GM12873 (cell line): Measurements from ENCODE around the gene RTRAF.

Experiments used
- CTCF ChIP-seq: IDR thresholded peaks from 2 replicates; pipeline ENCODE4 v1.5.1; 2012; ENCODE audit warnings: low read depth, mild to moderate bottlenecking, moderate library complexity, low read length, control low read depth; ENCODE audit not compliant: insufficient read depth; ENCODE audit errors: missing control alignments

Gene RTRAF

GRCh38 chr14:52044791-52045522 is 55.6 kb downstream of the RTRAF start:
- TF ChIP-seq CTCF = no peak

DNA sequence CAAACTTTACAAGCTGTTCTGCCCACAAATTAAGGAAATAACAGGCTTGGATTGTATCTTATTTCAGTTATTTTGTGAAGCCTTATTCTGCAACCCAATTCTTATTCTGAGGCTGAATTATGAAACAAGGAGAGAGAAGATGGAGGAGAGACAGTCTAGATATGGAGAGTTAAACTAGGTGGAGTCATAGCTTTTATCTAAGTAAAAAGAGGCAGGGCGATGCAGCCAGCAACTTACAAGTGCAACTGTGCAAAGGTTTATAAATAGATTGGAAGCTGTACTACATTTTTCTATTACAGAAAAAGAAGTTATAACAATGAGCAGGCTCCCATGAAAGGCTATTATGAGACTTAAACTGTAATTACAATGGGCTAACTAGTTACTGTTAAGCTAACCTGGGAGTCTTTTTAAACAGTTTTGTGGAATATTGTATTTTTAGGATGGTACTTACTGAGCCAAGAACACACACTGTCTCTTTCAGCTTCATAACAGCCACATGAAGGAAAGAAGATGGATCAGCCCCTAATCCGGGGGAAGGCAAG is 57.1 kb downstream of the RTRAF start:
- TF ChIP-seq CTCF = no peak

GRCh38 chr14:52048116-52048515 is 58.8 kb downstream of the RTRAF start:
- TF ChIP-seq CTCF = no peak

DNA sequence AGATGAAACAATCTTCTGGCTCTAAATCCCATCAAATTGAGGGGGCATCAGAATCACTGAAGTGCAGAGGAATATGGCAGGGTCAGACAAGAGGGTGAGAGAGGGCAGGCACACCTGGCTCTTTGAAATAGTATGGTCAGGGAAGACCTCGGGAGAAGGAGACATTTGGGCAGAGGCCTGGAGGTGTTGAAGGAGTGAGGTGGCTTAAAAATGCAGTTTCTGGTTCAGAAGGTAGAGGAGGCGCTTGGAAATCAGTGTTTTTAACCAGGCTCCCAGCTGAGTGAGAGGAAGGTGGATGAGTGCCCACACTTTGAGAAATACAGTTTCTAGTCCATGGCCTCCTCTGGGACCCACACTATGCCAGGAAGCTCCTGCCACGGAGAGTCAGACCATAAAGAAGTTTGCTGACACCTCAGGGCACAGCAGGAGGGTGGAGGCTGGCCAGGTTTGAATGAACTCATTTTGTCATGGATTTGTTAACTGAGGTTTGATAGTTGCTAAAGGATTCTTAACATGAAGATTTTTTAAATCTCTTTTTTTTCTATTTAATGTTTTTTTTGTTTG is 59.4 kb downstream of the RTRAF start:
- no peak for TF ChIP-seq CTCF

GRCh38 chr14:52049271-52049670 is 59.9 kb downstream of the RTRAF start:
- TF ChIP-seq CTCF = no peak

DNA sequence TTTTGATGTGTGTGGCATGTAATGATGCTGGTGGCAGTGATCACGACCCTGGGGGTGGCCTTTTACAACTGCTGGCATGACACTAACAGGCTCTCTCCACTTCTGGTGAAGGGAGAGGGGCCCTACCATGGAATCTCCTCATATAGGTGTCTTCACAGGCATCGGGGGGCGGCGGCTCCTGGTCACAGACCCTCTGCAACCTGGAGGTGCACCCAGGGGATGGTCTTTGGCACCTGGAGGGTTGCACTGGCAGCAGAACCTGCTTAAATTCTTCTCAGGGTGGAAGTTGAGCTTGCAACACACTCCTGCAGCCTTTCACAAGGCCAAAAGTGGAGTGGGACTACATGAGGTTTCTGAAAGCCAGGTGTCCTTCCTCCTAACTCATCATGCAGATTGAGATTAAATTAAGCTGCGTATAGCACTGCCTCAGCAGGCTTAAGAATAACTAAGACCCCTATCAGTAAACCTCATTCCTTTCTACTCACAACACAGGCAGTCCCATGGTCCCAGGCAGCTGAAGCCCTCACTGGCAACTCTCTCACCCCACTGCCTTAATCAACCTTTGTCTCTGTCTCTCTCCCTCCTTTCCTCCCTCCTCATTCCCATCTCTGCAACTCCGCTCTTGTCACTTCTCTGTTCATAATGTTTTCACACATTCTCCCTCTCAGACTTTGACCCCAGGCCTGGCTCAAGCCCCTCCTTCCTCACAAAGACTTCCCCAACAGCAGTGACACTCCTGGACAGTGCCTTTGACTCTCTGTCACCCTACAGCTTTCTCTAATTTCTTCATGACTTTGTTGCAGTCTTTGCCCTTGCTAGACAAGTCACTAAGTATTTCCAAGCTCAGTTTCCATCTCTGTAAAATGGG is 60.6 kb downstream of the RTRAF start:
- TF ChIP-seq CTCF = no peak

- TF ChIP-seq CTCF = no peak
Measured at GRCh38 chr14:52051251-52051650, 61.9 kb downstream of the RTRAF start.
